Fibroblast of skin of abdomen (primary cell): ENCODE results near the gene MVB12A.

Source experiments
- DNase-seq: peaks from one replicate; pipeline ENCODE4 v3.0.0-alpha.2; 2013

MVB12A gene

DNA sequence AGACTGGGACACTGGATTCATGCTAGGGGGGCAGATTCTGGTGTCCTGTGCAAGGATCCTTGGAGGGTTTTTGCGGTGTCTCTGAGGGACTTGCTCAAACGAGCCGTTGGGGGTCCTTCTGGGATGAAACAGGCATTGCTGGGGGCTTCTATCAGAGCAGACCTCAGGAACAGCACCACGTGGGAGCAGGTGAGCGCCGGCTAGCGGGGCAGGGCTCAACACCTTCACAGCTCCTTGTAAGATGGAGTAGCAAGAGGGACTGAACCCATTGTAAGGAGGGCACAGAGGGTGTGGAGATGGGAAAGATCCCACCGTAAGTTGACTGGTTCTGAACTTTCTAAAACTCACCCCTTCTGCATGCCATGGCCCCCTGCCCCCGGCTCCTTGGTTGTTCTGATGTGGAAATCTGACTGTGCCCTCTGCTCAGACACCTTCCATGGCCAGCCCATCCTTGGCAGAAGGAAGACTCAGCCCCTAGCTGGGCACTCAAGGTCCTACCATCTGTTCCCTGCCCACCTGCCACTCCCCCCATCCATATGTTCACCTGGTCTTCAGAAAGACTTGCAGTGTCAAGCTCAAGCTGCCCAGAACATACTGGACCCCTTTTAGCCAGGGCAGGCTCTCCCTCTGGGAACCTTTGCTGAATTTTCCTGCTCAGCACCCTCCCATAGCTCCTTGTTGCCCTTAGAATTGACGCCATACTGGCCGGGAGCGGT is 51.7 kb downstream of the MVB12A start:
- DNase-seq = no peak

DNA sequence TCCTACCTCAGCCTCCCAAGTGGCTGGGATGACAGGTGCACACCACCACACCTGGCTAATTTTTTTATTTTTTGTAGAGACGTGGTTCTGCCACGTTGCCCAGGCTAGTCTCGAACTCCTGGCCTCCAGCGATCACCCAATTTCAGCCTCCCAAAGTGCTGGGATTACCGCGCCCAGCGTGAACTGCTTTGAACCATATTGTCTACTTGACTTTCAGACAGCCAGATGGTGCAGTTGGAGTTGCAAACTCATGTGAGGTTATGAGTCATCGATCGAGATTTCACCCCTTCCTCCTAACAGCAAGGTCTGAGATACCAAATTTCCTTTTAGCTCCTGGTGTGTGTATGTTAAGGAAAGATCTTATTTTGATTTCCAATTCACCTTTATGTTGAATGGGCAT is 53.2 kb downstream of the MVB12A start:
- peak; percentile 88 for DNase-seq
